HEK293 (cell line): ENCODE data around the gene CMTM8.

Source experiments
- CTCF ChIP-seq: fragments of 450-650 bp; formaldehyde crosslinking; IDR thresholded peaks from 2 replicates; pipeline ENCODE4 v1.5.1; 2016; ENCODE audit warnings: missing biosample characterization, missing genetic modification characterization
- ELK4 ChIP-seq: IDR thresholded peaks from 2 replicates; pipeline ENCODE4 v1.6.1; 2011; ENCODE audit warnings: mild to moderate bottlenecking, low read depth, low read length, borderline replicate concordance
- KLF16 ChIP-seq: fragments of 450-650 bp; formaldehyde crosslinking; IDR thresholded peaks from 2 replicates; pipeline ENCODE4 v1.5.1; 2017; ENCODE audit warnings: missing biosample characterization, missing genetic modification characterization
- TCF7L2 ChIP-seq: IDR thresholded peaks from 2 replicates; pipeline ENCODE4 v1.6.1; 2011; ENCODE audit warnings: low read depth, mild to moderate bottlenecking, inconsistent platforms, low read length, moderate library complexity, borderline replicate concordance
- ZBTB44 ChIP-seq: fragments of 450-650 bp; IDR thresholded peaks from 2 replicates; pipeline ENCODE4 v1.5.1; 2018; ENCODE audit warnings: missing biosample characterization, mild to moderate bottlenecking, missing genetic modification characterization
- ZFP3 ChIP-seq: fragments of 450-650 bp; formaldehyde crosslinking; IDR thresholded peaks from 2 replicates; pipeline ENCODE4 v1.5.1; 2016; ENCODE audit warnings: low read depth, missing biosample characterization, missing genetic modification characterization
- ZNF121 ChIP-seq: fragments of 450-650 bp; formaldehyde crosslinking; IDR thresholded peaks from 2 replicates; pipeline ENCODE4 v1.5.1; 2016; ENCODE audit warnings: missing biosample characterization, missing genetic modification characterization
- ZNF24 ChIP-seq: fragments of 450-650 bp; formaldehyde crosslinking; IDR thresholded peaks from 2 replicates; pipeline ENCODE4 v1.5.1; 2016; ENCODE audit warnings: missing biosample characterization, missing genetic modification characterization
- ZNF514 ChIP-seq: fragments of 450-650 bp; formaldehyde crosslinking; IDR thresholded peaks from 2 replicates; pipeline ENCODE4 v1.5.1; 2016; ENCODE audit warnings: missing biosample characterization, missing genetic modification characterization

GRCh38 chr3:32373276-32373675, 134.8 kb downstream of the CMTM8 start:
- no peak for TF ChIP-seq KLF16 (tag by site-specific recombination)
- TF ChIP-seq CTCF (tag by site-specific recombination), result no peak
- no peak for TF ChIP-seq TCF7L2
- no peak for TF ChIP-seq ZBTB44 (tag by site-specific recombination)
- no peak for TF ChIP-seq ZFP3 (tag by site-specific recombination)
- no peak for TF ChIP-seq ELK4
- TF ChIP-seq ZNF24, result no peak
- no peak for TF ChIP-seq ZNF121 (tag by site-specific recombination)
- no peak for TF ChIP-seq ZNF514
